K562 (cell line): Measurements from ENCODE around the gene ILF2.
A peak's percentile ranks its signal among the peaks of the same experiment; 100 is the strongest.

Experiments
- CTCF ChIP-seq, 3 experiments: IDR thresholded peaks in 2 of 3; conservative IDR thresholded peaks in 1 of 3; 2 replicates each; pipeline ENCODE4 v1.5.1; 2011 to 2012; ENCODE audit warnings: low read length in 3 of 3, mild to moderate bottlenecking in 3 of 3, control low read depth in 2 of 3, improper control_type of control experiment in 1 of 3, inconsistent platforms in 1 of 3, low read depth in 1 of 3, mixed read lengths in 1 of 3, moderate library complexity in 1 of 3; ENCODE audit not compliant: insufficient read depth in 2 of 3
- KDM4B ChIP-seq, 2 experiments: fragments of 450-650 bp in 1 of 2; sonication (generic) in 1 of 2; IDR thresholded peaks; 2 replicates each; pipeline ENCODE4 v1.6.1; 2016 to 2017; ENCODE audit warnings: borderline replicate concordance in 2 of 2, antibody characterized with exemption in 1 of 2, low read depth in 1 of 2, mild to moderate bottlenecking in 1 of 2
- NCOA6 ChIP-seq: fragments of 450-650 bp; IDR thresholded peaks from 2 replicates; pipeline ENCODE4 v1.6.1; 2017; ENCODE audit warnings: mild to moderate bottlenecking
- SIN3A ChIP-seq, 2 experiments: fragments of 150-350 bp in 1 of 2; IDR thresholded peaks; 2 replicates each; pipeline ENCODE4 v1.6.1; 2011 to 2016; ENCODE audit warnings: borderline replicate concordance in 2 of 2, low read depth in 2 of 2, low read length in 2 of 2, mild to moderate bottlenecking in 2 of 2, moderate library complexity in 2 of 2; ENCODE audit not compliant: control insufficient read depth in 1 of 2
- SREBF2 ChIP-seq: sonication (generic); formaldehyde crosslinking; IDR thresholded peaks from 2 replicates; pipeline ENCODE4 v1.4.0; 2020; ENCODE audit warnings: mild to moderate bottlenecking, missing genetic modification reagents
- TARDBP ChIP-seq: fragments of 450-650 bp; IDR thresholded peaks from 2 replicates; pipeline ENCODE4 v1.6.1; 2016
- ZNF124 ChIP-seq: sonication (generic); formaldehyde crosslinking; IDR thresholded peaks from 2 replicates; pipeline ENCODE4 v1.8.1; 2022; ENCODE audit warnings: missing genetic modification reagents
- ZNF133 ChIP-seq: fragments of 250-450 bp; sonication (Bioruptor Pico); IDR thresholded peaks from 2 replicates; pipeline ENCODE4 v1.4.0; 2020; ENCODE audit warnings: mild to moderate bottlenecking
- ZNF274 ChIP-seq: IDR thresholded peaks from 2 replicates; pipeline ENCODE4 v1.6.1; 2011; ENCODE audit warnings: low read depth, mild to moderate bottlenecking, low read length, moderate library complexity, borderline replicate concordance
- TF ChIP-seq, protein P1 (sequence below): conservative IDR thresholded peaks from 2 replicates; pipeline ENCODE4 v1.6.1; 2011; ENCODE audit warnings: low read depth, mild to moderate bottlenecking, low read length; ENCODE audit not compliant: control insufficient read depth
- TF ChIP-seq, protein P2 (sequence below): fragments of 250-450 bp; sonication (Bioruptor Pico); IDR thresholded peaks from 2 replicates; pipeline ENCODE4 v1.4.0; 2020; ENCODE audit warnings: mild to moderate bottlenecking
- TF ChIP-seq, protein P3 (sequence below): fragments of 450-650 bp; IDR thresholded peaks from 2 replicates; pipeline ENCODE4 v1.6.1; 2016; ENCODE audit warnings: low read depth
- TF ChIP-seq, protein P4 (sequence below): fragments of 150-350 bp; conservative IDR thresholded peaks from 2 replicates; pipeline ENCODE4 v1.6.1; 2014; ENCODE audit warnings: low read length

- TF ChIP-seq SIN3A (IDR thresholded peaks at IDR 0.05; ENCODE audit: borderline replicate concordance in 2 of 2, control insufficient read depth in 1 of 2, low read depth in 2 of 2, low read length in 2 of 2) (peak in 1 of 2 experiments; percentile 61; a peak in 1 of 4 replicates), NCOA6 (no peak), ZNF274 (no peak), ZNF124 (CRISPR knock-in tag) (no peak), SREBF2 (no peak), KDM4B (IDR thresholded peaks at IDR 0.05; ENCODE audit: borderline replicate concordance in 2 of 2, low read depth in 1 of 2) (no peak), CTCF (IDR thresholded peaks at IDR 0.05 in 2 of 3, conservative IDR thresholded peaks at IDR 0.05 in 1 of 3; ENCODE audit: insufficient read depth in 2 of 3, low read depth in 1 of 3, low read length in 3 of 3) (no peak), TARDBP (no peak), ZNF133 (CRISPR knock-in tag) (no peak)
- TF ChIP-seq, protein P1, sequence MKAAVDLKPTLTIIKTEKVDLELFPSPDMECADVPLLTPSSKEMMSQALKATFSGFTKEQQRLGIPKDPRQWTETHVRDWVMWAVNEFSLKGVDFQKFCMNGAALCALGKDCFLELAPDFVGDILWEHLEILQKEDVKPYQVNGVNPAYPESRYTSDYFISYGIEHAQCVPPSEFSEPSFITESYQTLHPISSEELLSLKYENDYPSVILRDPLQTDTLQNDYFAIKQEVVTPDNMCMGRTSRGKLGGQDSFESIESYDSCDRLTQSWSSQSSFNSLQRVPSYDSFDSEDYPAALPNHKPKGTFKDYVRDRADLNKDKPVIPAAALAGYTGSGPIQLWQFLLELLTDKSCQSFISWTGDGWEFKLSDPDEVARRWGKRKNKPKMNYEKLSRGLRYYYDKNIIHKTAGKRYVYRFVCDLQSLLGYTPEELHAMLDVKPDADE, result no peak
- TF ChIP-seq, protein P2, sequence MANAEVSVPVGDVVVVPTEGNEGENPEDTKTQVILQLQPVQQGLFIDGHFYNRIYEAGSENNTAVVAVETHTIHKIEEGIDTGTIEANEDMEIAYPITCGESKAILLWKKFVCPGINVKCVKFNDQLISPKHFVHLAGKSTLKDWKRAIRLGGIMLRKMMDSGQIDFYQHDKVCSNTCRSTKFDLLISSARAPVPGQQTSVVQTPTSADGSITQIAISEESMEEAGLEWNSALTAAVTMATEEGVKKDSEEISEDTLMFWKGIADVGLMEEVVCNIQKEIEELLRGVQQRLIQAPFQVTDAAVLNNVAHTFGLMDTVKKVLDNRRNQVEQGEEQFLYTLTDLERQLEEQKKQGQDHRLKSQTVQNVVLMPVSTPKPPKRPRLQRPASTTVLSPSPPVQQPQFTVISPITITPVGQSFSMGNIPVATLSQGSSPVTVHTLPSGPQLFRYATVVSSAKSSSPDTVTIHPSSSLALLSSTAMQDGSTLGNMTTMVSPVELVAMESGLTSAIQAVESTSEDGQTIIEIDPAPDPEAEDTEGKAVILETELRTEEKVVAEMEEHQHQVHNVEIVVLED (CRISPR knock-in tag), result no peak
- TF ChIP-seq, protein P3, sequence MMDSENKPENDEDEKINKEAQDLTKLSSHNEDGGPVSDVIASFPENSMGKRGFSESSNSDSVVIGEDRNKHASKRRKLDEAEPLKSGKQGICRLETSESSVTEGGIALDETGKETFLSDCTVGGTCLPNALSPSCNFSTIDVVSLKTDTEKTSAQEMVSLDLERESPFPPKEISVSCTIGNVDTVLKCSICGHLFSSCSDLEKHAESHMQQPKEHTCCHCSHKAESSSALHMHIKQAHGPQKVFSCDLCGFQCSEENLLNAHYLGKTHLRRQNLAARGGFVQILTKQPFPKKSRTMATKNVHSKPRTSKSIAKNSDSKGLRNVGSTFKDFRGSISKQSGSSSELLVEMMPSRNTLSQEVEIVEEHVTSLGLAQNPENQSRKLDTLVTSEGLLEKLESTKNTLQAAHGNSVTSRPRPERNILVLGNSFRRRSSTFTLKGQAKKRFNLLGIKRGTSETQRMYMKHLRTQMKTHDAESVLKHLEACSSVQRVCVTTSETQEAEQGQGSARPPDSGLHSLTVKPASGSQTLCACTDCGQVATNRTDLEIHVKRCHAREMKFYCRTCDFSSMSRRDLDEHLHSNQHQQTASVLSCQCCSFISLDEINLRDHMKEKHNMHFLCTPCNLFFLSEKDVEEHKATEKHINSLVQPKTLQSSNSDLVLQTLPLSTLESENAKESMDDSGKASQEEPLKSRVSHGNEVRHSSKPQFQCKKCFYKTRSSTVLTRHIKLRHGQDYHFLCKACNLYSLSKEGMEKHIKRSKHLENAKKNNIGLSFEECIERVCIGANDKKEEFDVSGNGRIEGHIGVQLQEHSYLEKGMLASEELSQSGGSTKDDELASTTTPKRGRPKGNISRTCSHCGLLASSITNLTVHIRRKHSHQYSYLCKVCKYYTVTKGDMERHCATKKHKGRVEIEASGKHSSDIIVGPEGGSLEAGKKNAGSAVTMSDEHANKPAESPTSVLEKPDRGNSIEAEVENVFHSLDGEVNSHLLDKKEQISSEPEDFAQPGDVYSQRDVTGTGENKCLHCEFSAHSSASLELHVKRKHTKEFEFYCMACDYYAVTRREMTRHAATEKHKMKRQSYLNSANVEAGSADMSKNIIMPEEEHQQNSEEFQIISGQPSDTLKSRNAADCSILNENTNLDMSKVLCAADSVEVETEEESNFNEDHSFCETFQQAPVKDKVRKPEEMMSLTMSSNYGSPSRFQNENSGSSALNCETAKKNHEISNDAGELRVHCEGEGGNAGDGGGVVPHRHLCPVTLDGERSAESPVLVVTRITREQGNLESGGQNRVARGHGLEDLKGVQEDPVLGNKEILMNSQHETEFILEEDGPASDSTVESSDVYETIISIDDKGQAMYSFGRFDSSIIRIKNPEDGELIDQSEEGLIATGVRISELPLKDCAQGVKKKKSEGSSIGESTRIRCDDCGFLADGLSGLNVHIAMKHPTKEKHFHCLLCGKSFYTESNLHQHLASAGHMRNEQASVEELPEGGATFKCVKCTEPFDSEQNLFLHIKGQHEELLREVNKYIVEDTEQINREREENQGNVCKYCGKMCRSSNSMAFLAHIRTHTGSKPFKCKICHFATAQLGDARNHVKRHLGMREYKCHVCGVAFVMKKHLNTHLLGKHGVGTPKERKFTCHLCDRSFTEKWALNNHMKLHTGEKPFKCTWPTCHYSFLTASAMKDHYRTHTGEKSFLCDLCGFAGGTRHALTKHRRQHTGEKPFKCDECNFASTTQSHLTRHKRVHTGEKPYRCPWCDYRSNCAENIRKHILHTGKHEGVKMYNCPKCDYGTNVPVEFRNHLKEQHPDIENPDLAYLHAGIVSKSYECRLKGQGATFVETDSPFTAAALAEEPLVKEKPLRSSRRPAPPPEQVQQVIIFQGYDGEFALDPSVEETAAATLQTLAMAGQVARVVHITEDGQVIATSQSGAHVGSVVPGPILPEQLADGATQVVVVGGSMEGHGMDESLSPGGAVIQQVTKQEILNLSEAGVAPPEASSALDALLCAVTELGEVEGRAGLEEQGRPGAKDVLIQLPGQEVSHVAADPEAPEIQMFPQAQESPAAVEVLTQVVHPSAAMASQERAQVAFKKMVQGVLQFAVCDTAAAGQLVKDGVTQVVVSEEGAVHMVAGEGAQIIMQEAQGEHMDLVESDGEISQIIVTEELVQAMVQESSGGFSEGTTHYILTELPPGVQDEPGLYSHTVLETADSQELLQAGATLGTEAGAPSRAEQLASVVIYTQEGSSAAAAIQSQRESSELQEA, result no peak
- TF ChIP-seq, protein P4, sequence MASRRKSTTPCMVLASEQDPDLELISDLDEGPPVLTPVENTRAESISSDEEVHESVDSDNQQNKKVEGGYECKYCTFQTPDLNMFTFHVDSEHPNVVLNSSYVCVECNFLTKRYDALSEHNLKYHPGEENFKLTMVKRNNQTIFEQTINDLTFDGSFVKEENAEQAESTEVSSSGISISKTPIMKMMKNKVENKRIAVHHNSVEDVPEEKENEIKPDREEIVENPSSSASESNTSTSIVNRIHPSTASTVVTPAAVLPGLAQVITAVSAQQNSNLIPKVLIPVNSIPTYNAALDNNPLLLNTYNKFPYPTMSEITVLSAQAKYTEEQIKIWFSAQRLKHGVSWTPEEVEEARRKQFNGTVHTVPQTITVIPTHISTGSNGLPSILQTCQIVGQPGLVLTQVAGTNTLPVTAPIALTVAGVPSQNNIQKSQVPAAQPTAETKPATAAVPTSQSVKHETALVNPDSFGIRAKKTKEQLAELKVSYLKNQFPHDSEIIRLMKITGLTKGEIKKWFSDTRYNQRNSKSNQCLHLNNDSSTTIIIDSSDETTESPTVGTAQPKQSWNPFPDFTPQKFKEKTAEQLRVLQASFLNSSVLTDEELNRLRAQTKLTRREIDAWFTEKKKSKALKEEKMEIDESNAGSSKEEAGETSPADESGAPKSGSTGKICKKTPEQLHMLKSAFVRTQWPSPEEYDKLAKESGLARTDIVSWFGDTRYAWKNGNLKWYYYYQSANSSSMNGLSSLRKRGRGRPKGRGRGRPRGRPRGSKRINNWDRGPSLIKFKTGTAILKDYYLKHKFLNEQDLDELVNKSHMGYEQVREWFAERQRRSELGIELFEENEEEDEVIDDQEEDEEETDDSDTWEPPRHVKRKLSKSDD, result no peak
Observed at GRCh38 chr1:153661111-153661708, 9.6 kb downstream of the ILF2 start.
